ENCODE measurements around the gene TAAR6.
"Not testable (repeated sequence)": the region's sequence is repeated elsewhere in the genome, so short reads cannot be mapped to it uniquely, and the experiment has no call there.

TAAR6 gene

GRCh38 chr6:132592855-132593254, 22.7 kb downstream of the TAAR6 start:
- no peak for DNase-seq

- DNase-seq, result no peak
Observed at GRCh38 chr6:132596201-132596600, 26.1 kb downstream of the TAAR6 start.

- no peak for DNase-seq
Observed at GRCh38 chr6:132598473-132598872, 28.4 kb downstream of the TAAR6 start.

GRCh38 chr6:132600900-132601299, 30.8 kb downstream of the TAAR6 start:
- not testable (repeated sequence) for DNase-seq

- no peak for DNase-seq
Observed at GRCh38 chr6:132604635-132605152, 34.6 kb downstream of the TAAR6 start.

GRCh38 chr6:132607544-132608233, 37.6 kb downstream of the TAAR6 start:
- no peak for DNase-seq

- DNase-seq, result no peak
Observed at GRCh38 chr6:132611616-132612015, 41.5 kb downstream of the TAAR6 start.

- no peak for DNase-seq
Observed at GRCh38 chr6:132612449-132613108, 42.5 kb downstream of the TAAR6 start.

GRCh38 chr6:132614554-132614953, 44.4 kb downstream of the TAAR6 start:
- no peak for DNase-seq

- no peak for DNase-seq
Observed at GRCh38 chr6:132616677-132617076, 46.6 kb downstream of the TAAR6 start.

All from cortex of kidney (tissue), 1 donor.